Stimulated activated naive CD8-positive, alpha-beta T cell treated with anti-CD3 and anti-CD28 coated beads, Interleukin-15, Interleukin-2, amounts not matched to agents 100 U/mL and 50 U/mL, for 24 hours (primary cell): Measurements from ENCODE around the gene MIEF1.
"Not testable (repeated sequence)": the region's sequence is repeated elsewhere in the genome, so short reads cannot be mapped to it uniquely, and the experiment has no call there.

Experiments used
- ATAC-seq: fragments of 150-1000 bp; cut with Tn5 transposase; one replicate; pipeline ENCODE4 v1.10.0; 2021
- DNase-seq: peaks from one replicate; pipeline ENCODE4 v3.0.0; 2021

Gene MIEF1

GRCh38 chr22:39489094-39490068 is 12.7 kb upstream of the MIEF1 start:
- DNase-seq (no peak), ATAC-seq (no peak)

- peak; percentile 98 for ATAC-seq
- DNase-seq = peak; percentile 78
Measured at GRCh38 chr22:39490135-39490798, 11.8 kb upstream of the MIEF1 start.

GRCh38 chr22:39490966-39491680 is 11.0 kb upstream of the MIEF1 start:
- no peak for ATAC-seq
- DNase-seq = no peak

- ATAC-seq (no peak), DNase-seq (no peak)
Measured at GRCh38 chr22:39491696-39492095, 10.4 kb upstream of the MIEF1 start.

- ATAC-seq = no peak
- no peak for DNase-seq
Measured at GRCh38 chr22:39492186-39492585, 9.9 kb upstream of the MIEF1 start.

GRCh38 chr22:39493759-39494158 is 8.3 kb upstream of the MIEF1 start:
- DNase-seq = no peak
- no peak for ATAC-seq

GRCh38 chr22:39494471-39495120 is 7.5 kb upstream of the MIEF1 start:
- no peak for DNase-seq
- ATAC-seq = no peak

GRCh38 chr22:39496131-39496838 is 5.8 kb upstream of the MIEF1 start:
- ATAC-seq (peak; percentile 72), DNase-seq (peak; percentile 73)

- ATAC-seq (no peak), DNase-seq (no peak)
Measured at GRCh38 chr22:39497429-39497828, 4.7 kb upstream of the MIEF1 start.

GRCh38 chr22:39498368-39498767 is 3.7 kb upstream of the MIEF1 start:
- DNase-seq (no peak), ATAC-seq (no peak)

GRCh38 chr22:39498802-39499201 is 3.3 kb upstream of the MIEF1 start:
- ATAC-seq (no peak), DNase-seq (no peak)

GRCh38 chr22:39500101-39500500 is 2.0 kb upstream of the MIEF1 start:
- ATAC-seq (no peak), DNase-seq (no peak)

- no peak for DNase-seq
- no peak for ATAC-seq
Measured at GRCh38 chr22:39501644-39502108, 414 bp upstream of the MIEF1 start.

- ATAC-seq (no peak), DNase-seq (no peak)
Measured at GRCh38 chr22:39502789-39503409, 809 bp downstream of the MIEF1 start.

- no peak for DNase-seq
Measured at GRCh38 chr22:39503630-39504029, 1.5 kb downstream of the MIEF1 start.

GRCh38 chr22:39504071-39504470 is 2.0 kb downstream of the MIEF1 start:
- DNase-seq = no peak
- ATAC-seq = no peak

More at GRCh38 chr22:39503630-39504029, 1.5 kb downstream of the MIEF1 start:
- ATAC-seq = no peak

GRCh38 chr22:39507021-39507420 is 4.9 kb downstream of the MIEF1 start:
- not testable (repeated sequence) for ATAC-seq, DNase-seq

- no peak for DNase-seq
- no peak for ATAC-seq
Measured at GRCh38 chr22:39508393-39508792, 6.3 kb downstream of the MIEF1 start.

- no peak for DNase-seq
Measured at GRCh38 chr22:39510529-39511149, 8.5 kb downstream of the MIEF1 start.

GRCh38 chr22:39511226-39511625 is 9.1 kb downstream of the MIEF1 start:
- no peak for ATAC-seq
- DNase-seq = no peak

More at GRCh38 chr22:39510529-39511149, 8.5 kb downstream of the MIEF1 start:
- no peak for ATAC-seq
